ENCODE results near the gene MUC21.
"Not testable (repeated sequence)": the region's sequence is repeated elsewhere in the genome, so short reads cannot be mapped to it uniquely, and the experiment has no call there.

The MUC21 gene

GRCh38 chr6:30970946-30971345 lies 12.6 kb upstream of the MUC21 start:
- no peak for DNase-seq

- DNase-seq: no peak
Measured at GRCh38 chr6:30972816-30973215, 10.7 kb upstream of the MUC21 start.

GRCh38 chr6:30974490-30975252 lies 8.8 kb upstream of the MUC21 start:
- DNase-seq: no peak

- no peak for DNase-seq
Measured at GRCh38 chr6:30979141-30979540, 4.4 kb upstream of the MUC21 start.

GRCh38 chr6:30979690-30980089 lies 3.8 kb upstream of the MUC21 start:
- DNase-seq: no peak

- DNase-seq: no peak
Measured at GRCh38 chr6:30981942-30982772, 1.4 kb upstream of the MUC21 start.

GRCh38 chr6:30985490-30985889 lies 2.0 kb downstream of the MUC21 start:
- DNase-seq: peak; percentile 22

- no peak for DNase-seq
Measured at GRCh38 chr6:30987304-30987703, 3.8 kb downstream of the MUC21 start.

- no peak for DNase-seq
Measured at GRCh38 chr6:30988209-30988825, 4.8 kb downstream of the MUC21 start.

- peak; percentile 32 for DNase-seq
Measured at GRCh38 chr6:30990422-30991086, 7.0 kb downstream of the MUC21 start.

- DNase-seq: no peak
Measured at GRCh38 chr6:30991891-30992290, 8.4 kb downstream of the MUC21 start.

- no peak for DNase-seq
Measured at GRCh38 chr6:30997301-30997700, 13.8 kb downstream of the MUC21 start.

GRCh38 chr6:30998785-30999184 lies 15.3 kb downstream of the MUC21 start:
- no peak for DNase-seq

GRCh38 chr6:31000067-31000860 lies 16.7 kb downstream of the MUC21 start:
- DNase-seq: not testable (repeated sequence)

GRCh38 chr6:31001281-31001888 lies 17.9 kb downstream of the MUC21 start:
- no peak for DNase-seq

GRCh38 chr6:31002471-31002870 lies 19.0 kb downstream of the MUC21 start:
- DNase-seq: no peak

- no peak for DNase-seq
Measured at GRCh38 chr6:31004794-31005193, 21.3 kb downstream of the MUC21 start.

GRCh38 chr6:31005249-31006020 lies 21.9 kb downstream of the MUC21 start:
- DNase-seq: no peak

- DNase-seq: no peak
Measured at GRCh38 chr6:31007694-31008093, 24.2 kb downstream of the MUC21 start.

GRCh38 chr6:31008165-31008564 lies 24.6 kb downstream of the MUC21 start:
- no peak for DNase-seq

- no peak for DNase-seq
Measured at GRCh38 chr6:31009731-31010130, 26.2 kb downstream of the MUC21 start.
